Fibroblast of lung (primary cell): ENCODE measurements around the gene LILRA6. TPM values are rescaled to one million over a fixed set of nuclear protein-coding genes. Genes with fewer than 3 reads are reported as not detected.
"Not testable (repeated sequence)": the region's sequence is repeated elsewhere in the genome, so short reads cannot be mapped to it uniquely, and the experiment has no call there.

Experiments used
- DNase-seq, 2 donors: peaks; one replicate each; pipeline versions ENCODE4 v3.0.0 to v3.0.0-alpha.2; 2010; ENCODE audit warnings: low read depth in 2 of 2
- H2AFZ ChIP-seq: 2 replicates; pipeline ENCODE4 v1.5.1; 2012; ENCODE audit warnings: low read length, control low read depth, inconsistent platforms
- H3K27ac ChIP-seq: 2 replicates; pipeline ENCODE4 v1.5.1; 2011; ENCODE audit warnings: low read length, control low read depth; ENCODE audit not compliant: insufficient read depth
- H3K27me3 ChIP-seq: 2 replicates; pipeline ENCODE4 v1.5.1; 2011; ENCODE audit warnings: mild to moderate bottlenecking, low read length; ENCODE audit not compliant: control insufficient read depth, insufficient read depth
- H3K36me3 ChIP-seq: 2 replicates; pipeline ENCODE4 v1.5.1; 2011; ENCODE audit warnings: low read length; ENCODE audit not compliant: control insufficient read depth, insufficient read depth
- H3K4me1 ChIP-seq: 2 replicates; pipeline ENCODE4 v1.5.1; 2011; ENCODE audit warnings: low read length; ENCODE audit not compliant: control insufficient read depth, insufficient read depth; ENCODE audit errors: extremely low read depth
- H3K4me2 ChIP-seq: 2 replicates; pipeline ENCODE4 v1.5.1; 2011; ENCODE audit warnings: low read length, control low read depth; ENCODE audit not compliant: insufficient read depth; ENCODE audit errors: extremely low read depth
- H3K4me3 ChIP-seq, 4 experiments: fragments of 200-600 bp in 1 of 4; sonication (generic) in 1 of 4; replicated peaks in 1 of 4; 2 replicates each; pipeline ENCODE4 v1.5.1; 2011 to 2016; ENCODE audit warnings: low read length in 4 of 4, low read depth in 3 of 4, mild to moderate bottlenecking in 3 of 4, control low read depth in 2 of 4, inconsistent platforms in 1 of 4, mixed read lengths in 1 of 4; ENCODE audit not compliant: insufficient read depth in 1 of 4; ENCODE audit errors: control extremely low read depth in 1 of 4
- H3K79me2 ChIP-seq: 2 replicates; pipeline ENCODE4 v1.5.1; 2012; ENCODE audit warnings: mild to moderate bottlenecking, low read length, inconsistent platforms; ENCODE audit not compliant: control insufficient read depth, insufficient read depth
- H3K9ac ChIP-seq: 2 replicates; pipeline ENCODE4 v1.5.1; 2011; ENCODE audit warnings: mild to moderate bottlenecking, low read length, control low read depth; ENCODE audit not compliant: insufficient read depth
- H3K9me3 ChIP-seq: 2 replicates; pipeline ENCODE4 v1.5.1; 2012; ENCODE audit warnings: low read depth, low read length; ENCODE audit not compliant: control insufficient read depth, insufficient read depth
- H4K20me1 ChIP-seq: 2 replicates; pipeline ENCODE4 v1.5.1; 2011; ENCODE audit warnings: low read length; ENCODE audit not compliant: control insufficient read depth, insufficient read depth; ENCODE audit errors: extremely low read depth
- CTCF ChIP-seq, 2 donors: IDR thresholded peaks in 1 of 2; conservative IDR thresholded peaks in 1 of 2; 1 replicate in 1 of 2; 2 replicates in 1 of 2; pipeline ENCODE4 v1.5.1; 2011 to 2012; ENCODE audit warnings: low read length in 2 of 2, control low read depth in 1 of 2, inconsistent platforms in 1 of 2, low read depth in 1 of 2, mild to moderate bottlenecking in 1 of 2
- EZH2 ChIP-seq: IDR thresholded peaks from 2 replicates; pipeline ENCODE4 v1.5.1; 2012; ENCODE audit warnings: low read length, control low read depth, mild to moderate bottlenecking; ENCODE audit errors: missing control alignments
- polyA minus RNA-seq: library from RNA; depleted of rRNA, polyadenylated mRNA; stranded (reverse); fragments of >200 nt; gene quantifications from 2 replicates; pipeline ENCODE4 v1.2.3, GENCODE V29; 2011; ENCODE audit warnings: low replicate concordance
- polyA plus RNA-seq, 2 donors: library from polyadenylated mRNA; depleted of rRNA in 1 of 2; stranded (reverse) in 1 of 2; unstranded in 1 of 2; fragments of >200 nt; gene quantifications; 2 replicates each; pipeline ENCODE4 v1.2.1, GENCODE V29; 2011 to 2012; ENCODE audit warnings: missing spikeins in 1 of 2
- total RNA-seq: library from RNA; depleted of rRNA; stranded (reverse); fragments of >200 nt; gene quantifications from 2 replicates; pipeline ENCODE4 v1.2.1, GENCODE V29; 2014

Gene LILRA6
- total RNA-seq (not detected in 2 replicates), polyA plus RNA-seq (not detected in 2 replicates), polyA minus RNA-seq (not detected in 2 replicates)
- 0.10 TPM in 1 of 2 replicates, not detected in the other for polyA plus RNA-seq (2012)

- not testable (repeated sequence) for H3K27me3 ChIP-seq, H3K27ac ChIP-seq, DNase-seq, H3K9ac ChIP-seq, H3K4me3 ChIP-seq, H4K20me1 ChIP-seq, H3K36me3 ChIP-seq, H3K4me1 ChIP-seq, H3K4me2 ChIP-seq, H2AFZ ChIP-seq, H3K9me3 ChIP-seq, H3K79me2 ChIP-seq
Observed at GRCh38 chr19:54242646-54243045, at the start of gene LILRA6. Gene LILRA6 (minus strand): TSS chr19:54242790.

- not testable (repeated sequence) for H3K36me3 ChIP-seq, H3K4me1 ChIP-seq, H3K9ac ChIP-seq, H3K27ac ChIP-seq, H3K79me2 ChIP-seq, H3K4me2 ChIP-seq, H4K20me1 ChIP-seq, H3K4me3 ChIP-seq, H3K27me3 ChIP-seq, DNase-seq, H2AFZ ChIP-seq, H3K9me3 ChIP-seq
Observed at GRCh38 chr19:54289160-54289559, 46.6 kb upstream of the LILRA6 start.

GRCh38 chr19:54287456-54287855 lies 44.9 kb upstream of the LILRA6 start:
- Histone ChIP-seq H3K9ac (no peak overlapping the region), H3K9me3 (no peaks in the 10 kb centered on the region), H4K20me1 (no peaks in the 10 kb centered on the region), H3K27me3 (no peaks in the 10 kb centered on the region), H2AFZ (no peak overlapping the region), H3K4me3 (no peak overlapping the region), H3K4me2 (no peak overlapping the region), H3K27ac (no peak overlapping the region), H3K36me3 (no peaks in the 10 kb centered on the region), H3K79me2 (no peaks in the 10 kb centered on the region), H3K4me1 (peaks cover 2% of the 10 kb centered on the region)
- DNase-seq: peak; percentile 6 to 9
- TF ChIP-seq EZH2 (no peak), CTCF (conservative IDR thresholded peaks at IDR 0.05 in 1 of 2, IDR thresholded peaks at IDR 0.05 in 1 of 2; ENCODE audit: low read depth in 1 of 2, low read length in 2 of 2) (no peak)

GRCh38 chr19:54286283-54286682 lies 43.7 kb upstream of the LILRA6 start:
- H3K4me2 ChIP-seq, H4K20me1 ChIP-seq, H3K4me1 ChIP-seq, H3K9ac ChIP-seq, H3K4me3 ChIP-seq, H3K27me3 ChIP-seq, H3K9me3 ChIP-seq, H3K27ac ChIP-seq, H3K36me3 ChIP-seq, DNase-seq, H2AFZ ChIP-seq, H3K79me2 ChIP-seq: not testable (repeated sequence)

GRCh38 chr19:54285427-54286056 lies 43.0 kb upstream of the LILRA6 start:
- H3K36me3 ChIP-seq, DNase-seq, H3K9ac ChIP-seq, H4K20me1 ChIP-seq, H3K79me2 ChIP-seq, H3K9me3 ChIP-seq, H3K27ac ChIP-seq, H3K4me1 ChIP-seq, H2AFZ ChIP-seq, H3K4me3 ChIP-seq, H3K4me2 ChIP-seq, H3K27me3 ChIP-seq: not testable (repeated sequence)
